IMR-90 (cell line): ENCODE data around the gene IP6K3. TPM values are rescaled to one million over a fixed set of nuclear protein-coding genes. Genes with fewer than 3 reads are reported as not detected.
A peak's percentile ranks its signal among the peaks of the same experiment; 100 is the strongest.

Source experiments
- ATAC-seq: fragments of 200-7000 bp; cut with Tn5 transposase; 2 replicates; pipeline ENCODE4 v1.9.1; 2020; ENCODE audit warnings: low read depth, mild to moderate bottlenecking, moderate library complexity
- BruUV-seq: library from RNA; stranded (reverse); fragments of 400-500 nt; replicated peaks from 2 replicates; lab custom pipeline; 2021; lab: Mats Ljungman, UMichigan
- CTCF ChIA-PET: fragments of 300-600 bp; formaldehyde crosslinking; extraction: SDS; loops from one replicate; lab custom pipeline; 2021; ENCODE audit warnings: antibody characterized with exemption; lab: Yijun Ruan, JAX
- POLR2A ChIA-PET: fragments of 300-600 bp; sonication (Branson Sonifier 250); formaldehyde crosslinking; loops from one replicate; lab custom pipeline; 2022; ENCODE audit warnings: antibody characterized with exemption; ENCODE audit not compliant: unreplicated experiment; lab: Charles Lee
- DNase-seq: peaks from one replicate; pipeline ENCODE4 v3.0.0; 2013
- H2AFZ ChIP-seq: replicated peaks from 2 replicates; pipeline ENCODE3; 2013; ENCODE audit warnings: low read length, mild to moderate bottlenecking; ENCODE audit not compliant: poor library complexity
- H2AK5ac ChIP-seq: 2 replicates; pipeline ENCODE4 v1.6.1; 2013; ENCODE audit warnings: low read depth, low read length, inconsistent platforms
- H2AK9ac ChIP-seq: replicated peaks from 2 replicates; pipeline ENCODE3; 2013; ENCODE audit warnings: mild to moderate bottlenecking, low read depth, low read length, moderate library complexity; ENCODE audit not compliant: poor library complexity
- H2BK120ac ChIP-seq: 2 replicates; pipeline ENCODE4 v1.6.1; 2013; ENCODE audit warnings: low read depth, low read length, inconsistent platforms
- H2BK15ac ChIP-seq: 3 replicates; pipeline ENCODE4 v1.6.1; 2013; ENCODE audit warnings: low read depth, low read length, inconsistent platforms
- H2BK20ac ChIP-seq: 2 replicates; pipeline ENCODE4 v1.6.1; 2013; ENCODE audit warnings: low read depth, mild to moderate bottlenecking, inconsistent platforms, low read length, moderate library complexity
- H2BK5ac ChIP-seq: 2 replicates; pipeline ENCODE4 v1.6.1; 2013; ENCODE audit warnings: mild to moderate bottlenecking, low read depth, low read length, inconsistent platforms; ENCODE audit not compliant: poor library complexity, severe bottlenecking
- H3K14ac ChIP-seq: replicated peaks from 2 replicates; pipeline ENCODE4 v1.6.1; 2013; ENCODE audit warnings: low read depth, low read length, inconsistent platforms
- H3K18ac ChIP-seq: 2 replicates; pipeline ENCODE4 v1.6.1; 2013; ENCODE audit warnings: low read depth, low read length, control low read depth
- H3K23ac ChIP-seq: 2 replicates; pipeline ENCODE4 v1.6.1; 2013; ENCODE audit warnings: low read depth, low read length, inconsistent platforms
- H3K27ac ChIP-seq: 2 replicates; pipeline ENCODE4 v1.5.1; 2013; ENCODE audit warnings: mild to moderate bottlenecking, control low read depth, low read length; ENCODE audit not compliant: insufficient read depth
- H3K27me3 ChIP-seq: 2 replicates; pipeline ENCODE4 v1.6.1; 2013; ENCODE audit warnings: low read length; ENCODE audit not compliant: control insufficient read depth, insufficient read depth
- H3K36me3 ChIP-seq: 2 replicates; pipeline ENCODE4 v1.6.1; 2013; ENCODE audit warnings: low read length, mixed read lengths; ENCODE audit not compliant: control insufficient read depth, insufficient read depth
- H3K4ac ChIP-seq: 2 replicates; pipeline ENCODE4 v1.6.1; 2013; ENCODE audit warnings: low read depth, low read length, inconsistent platforms
- H3K4me1 ChIP-seq: 2 replicates; pipeline ENCODE4 v1.6.1; 2013; ENCODE audit warnings: low read length, mixed read lengths; ENCODE audit not compliant: control insufficient read depth, insufficient read depth
- H3K4me2 ChIP-seq: 2 replicates; pipeline ENCODE4 v1.6.1; 2013; ENCODE audit warnings: low read depth, mild to moderate bottlenecking, control low read depth, low read length, moderate library complexity
- H3K4me3 ChIP-seq: 2 replicates; pipeline ENCODE4 v1.5.1; 2013; ENCODE audit warnings: low read depth, mild to moderate bottlenecking, control low read depth, low read length, moderate library complexity; ENCODE audit not compliant: insufficient read depth
- H3K56ac ChIP-seq: 2 replicates; pipeline ENCODE4 v1.6.1; 2013; ENCODE audit warnings: low read length, inconsistent platforms; ENCODE audit not compliant: insufficient read depth; ENCODE audit errors: extremely low read depth
- H3K79me1 ChIP-seq, 2 experiments: 2 replicates each; pipeline ENCODE4 v1.6.1; 2013; ENCODE audit warnings: low read length in 2 of 2, inconsistent platforms in 1 of 2, low read depth in 1 of 2
- H3K9ac ChIP-seq: 2 replicates; pipeline ENCODE4 v1.6.1; 2013; ENCODE audit warnings: low read depth, low read length, control low read depth
- H3K9me1 ChIP-seq: 2 replicates; pipeline ENCODE4 v1.6.1; 2013; ENCODE audit warnings: low read length, inconsistent platforms; ENCODE audit not compliant: insufficient read depth
- H3K9me3 ChIP-seq: 2 replicates; pipeline ENCODE4 v1.6.1; 2013; ENCODE audit warnings: low read length; ENCODE audit not compliant: control insufficient read depth, insufficient read depth
- H4K20me1 ChIP-seq: 2 replicates; pipeline ENCODE4 v1.6.1; 2013; ENCODE audit warnings: low read length, inconsistent platforms; ENCODE audit not compliant: insufficient read depth
- H4K5ac ChIP-seq: 2 replicates; pipeline ENCODE4 v1.6.1; 2013; ENCODE audit warnings: mild to moderate bottlenecking, low read depth, low read length, control low read depth
- H4K8ac ChIP-seq, 2 experiments: 2 replicates each; pipeline ENCODE4 v1.6.1; 2013; ENCODE audit warnings: low read depth in 2 of 2, low read length in 2 of 2, control low read depth in 1 of 2, inconsistent platforms in 1 of 2
- H4K91ac ChIP-seq: 2 replicates; pipeline ENCODE4 v1.6.1; 2013; ENCODE audit warnings: low read depth, low read length, inconsistent platforms; ENCODE audit not compliant: insufficient read depth
- BHLHE40 ChIP-seq: fragments of 150-350 bp; IDR thresholded peaks from 2 replicates; pipeline ENCODE4 v1.6.1; 2016; ENCODE audit warnings: mild to moderate bottlenecking, low read depth, low read length
- CEBPB ChIP-seq: IDR thresholded peaks from 2 replicates; pipeline ENCODE4 v1.6.1; 2012; ENCODE audit warnings: low read depth, low read length, improper control_type of control experiment
- CHD1 ChIP-seq: IDR thresholded peaks from 2 replicates; pipeline ENCODE4 v1.6.1; 2012; ENCODE audit warnings: low read depth, low read length, improper control_type of control experiment
- CTCF ChIP-seq: conservative IDR thresholded peaks from 2 replicates; pipeline ENCODE4 v1.5.1; 2012; ENCODE audit warnings: mild to moderate bottlenecking, low read depth, low read length, improper control_type of control experiment
- ELK1 ChIP-seq: fragments of 150-350 bp; IDR thresholded peaks from 2 replicates; pipeline ENCODE4 v1.6.1; 2016; ENCODE audit warnings: low read depth, mild to moderate bottlenecking, low read length, moderate library complexity, borderline replicate concordance
- FOS ChIP-seq: fragments of 150-350 bp; IDR thresholded peaks from 2 replicates; pipeline ENCODE4 v1.6.1; 2016; ENCODE audit warnings: low read depth, low read length
- MAFK ChIP-seq: IDR thresholded peaks from 2 replicates; pipeline ENCODE4 v1.6.1; 2012; ENCODE audit warnings: low read depth, low read length, improper control_type of control experiment
- MAZ ChIP-seq: IDR thresholded peaks from 2 replicates; pipeline ENCODE4 v1.6.1; 2012; ENCODE audit warnings: low read depth, mild to moderate bottlenecking, low read length, improper control_type of control experiment, moderate library complexity, borderline replicate concordance
- MXI1 ChIP-seq: IDR thresholded peaks from 2 replicates; pipeline ENCODE4 v1.6.1; 2012; ENCODE audit warnings: low read depth, mild to moderate bottlenecking, low read length, moderate library complexity, borderline replicate concordance
- NFE2L2 ChIP-seq: fragments of 150-350 bp; IDR thresholded peaks from 2 replicates; pipeline ENCODE4 v1.6.1; 2016; ENCODE audit warnings: low read depth, mild to moderate bottlenecking, low read length
- POLR2A ChIP-seq: IDR thresholded peaks from 2 replicates; pipeline ENCODE4 v1.6.1; 2012; ENCODE audit warnings: mild to moderate bottlenecking, low read depth, low read length
- RCOR1 ChIP-seq: IDR thresholded peaks from 2 replicates; pipeline ENCODE4 v1.6.1; 2012; ENCODE audit warnings: mild to moderate bottlenecking, low read length, improper control_type of control experiment; ENCODE audit not compliant: insufficient replicate concordance
- USF2 ChIP-seq: fragments of 150-350 bp; IDR thresholded peaks from 2 replicates; pipeline ENCODE4 v1.6.1; 2017; ENCODE audit warnings: mild to moderate bottlenecking, antibody characterized with exemption, low read length, low read depth
- WGBS, 2 experiments: methylation state at CpG; one replicate each; pipeline versions ENCODE4 v1.1.5 to v1.1.7; 2013; ENCODE audit warnings: missing lambda C conversion rate in 2 of 2; ENCODE audit not compliant: insufficient read length in 1 of 2; ENCODE audit errors: extremely low coverage in 2 of 2; 5-methylcytosine and 5-hydroxymethylcytosine counted together
- dilution Hi-C: fragments of 300-500 bp; cut with HindIII; formaldehyde crosslinking; loops from one replicate; pipeline ENCODE4 v1.14.3; 2018; ENCODE audit warnings: low sequenced_read_pairs; ENCODE audit not compliant: unreplicated experiment
- in situ Hi-C: fragments of 300-500 bp; cut with MboI; formaldehyde crosslinking; loops from 3 replicates; pipeline ENCODE4 v1.14.3; 2019; ENCODE audit warnings: low sequenced_read_pairs, inconsistent platforms, mixed read lengths
- intact Hi-C: fragments of 100-400 bp; cut with micrococcal nuclease; formaldehyde crosslinking; loops from 2 replicates; pipeline ENCODE4 v1.10.0; 2022
- polyA plus RNA-seq, 3 experiments: library from polyadenylated mRNA; depleted of rRNA; stranded (reverse); fragments of >200 nt; gene quantifications; 2 replicates each; pipeline ENCODE4 v1.2.3, GENCODE V29; 2012; ENCODE audit warnings: low replicate concordance in 1 of 3
- total RNA-seq: library from RNA; depleted of rRNA; stranded (reverse); fragments of >200 nt; gene quantifications from 2 replicates; pipeline ENCODE4 v1.2.3, GENCODE V29; 2012

Gene IP6K3
- total and polyA plus RNA-seq, 2 of the 4 experiments (the other 2 are of a cell fraction): 0.18 to 0.51 TPM

GRCh38 chr6:33788694-33789549, 42.2 kb upstream of the IP6K3 start, which contains the start of gene LEMD2:
TSS of gene LEMD2 (minus strand) at chr6:33789130. CDS start at chr6:33789116, 14 bp downstream.
- no peaks in the 10 kb centered on the region for H3K9me3 ChIP-seq
- TF ChIP-seq NFE2L2 (peak; percentile 29; the same call in 1 of the 2 replicates), MXI1 (no peak), RCOR1 (no peak), POLR2A (peak; percentile 71), BHLHE40 (no peak), FOS (peak; percentile 42; the same call in 1 of the 2 replicates), MAFK (no peak), CTCF (no peak), ELK1 (no peak), CHD1 (peak; percentile 28; the same call in 1 of the 2 replicates), USF2 (peak; percentile 37; the same call in 1 of the 2 replicates), MAZ (peak; percentile 100), CEBPB (no peak)

More at GRCh38 chr6:33788694-33789549, 42.2 kb upstream of the IP6K3 start, which contains the start of gene LEMD2:
- Histone ChIP-seq H3K36me3 (peaks cover 13% of the 10 kb centered on the region), H3K4me3 (peak within 1 kb of the TSS; percentile 77), H3K23ac (peak within 1 kb of the TSS; percentile 61), H3K9ac (peak within 1 kb of the TSS; percentile 92), H4K8ac (peak within 1 kb of the TSS; percentile 93 to 95), H3K27me3 (peaks cover 6% of the 10 kb centered on the region), H3K9me1 (peaks cover 14% of the 10 kb centered on the region; the same call in 1 of the 2 replicates), H2AFZ (peak within 1 kb of the TSS; percentile 86), H3K4ac (peak within 1 kb of the TSS; percentile 84), H3K14ac (peak within 1 kb of the TSS; percentile 84), H4K5ac (peak within 1 kb of the TSS; percentile 97), H3K27ac (peak within 1 kb of the TSS; percentile 88), H2BK120ac (peak within 1 kb of the TSS; percentile 46), H3K4me2 (peak within 1 kb of the TSS; percentile 89), H2BK20ac (peak within 1 kb of the TSS; percentile 79), H2AK5ac (peak within 1 kb of the TSS; percentile 93), H4K91ac (peak within 1 kb of the TSS; percentile 74), H4K20me1 (peaks cover 30% of the 10 kb centered on the region), H3K18ac (peak within 1 kb of the TSS; percentile 68), H2BK5ac (peak within 1 kb of the TSS; percentile 86), H2AK9ac (peak within 1 kb of the TSS; percentile 90), H2BK15ac (peak within 1 kb of the TSS; percentile 97; the same call in 2 of the 3 replicates), H3K56ac (peak within 1 kb of the TSS; percentile 71), H3K4me1 (peaks cover 13% of the 10 kb centered on the region), H3K79me1 (peaks cover 28 to 50% of the 10 kb centered on the region in 2 experiments; a peak in 3 of 4 replicates)
- WGBS, 2 experiments: 1% methylated on average over 47 of the region's 86 CpGs; no CpG with 5 or more reads in 1 of the 2 experiments
- no TSS peak for BruUV-seq
- CTCF ChIA-PET: no interaction called here
- peak; percentile 93 for ATAC-seq
- dilution Hi-C loops: no loop called here
- POLR2A ChIA-PET: no interaction called here
- DNase-seq: peak; percentile 94
- intact Hi-C loops: loop anchor here (2.0 to 5.0 kb wide), 3 partner anchors 16 to 238 kb away; no protein-coding TSS in a partner anchor
- in situ Hi-C loops: no loop called here
